Sigmoid colon (tissue), 4 donors: Measurements from ENCODE around the gene CDON.

Source experiments
- CTCF ChIP-seq, 4 experiments: fragments of 450-650 bp in 3 of 4; fragments of 200-600 bp in 1 of 4; IDR thresholded peaks; one replicate each; pipeline ENCODE4 v1.5.1; 2016 to 2019; ENCODE audit warnings: antibody characterized with exemption in 4 of 4, mild to moderate bottlenecking in 3 of 4, moderate library complexity in 2 of 4
- EP300 ChIP-seq, 4 donors: sonication (generic); formaldehyde crosslinking; IDR thresholded peaks; one replicate each; pipeline ENCODE4 v1.6.1; 2017; ENCODE audit warnings: antibody characterized with exemption in 4 of 4
- POLR2AphosphoS5 ChIP-seq, 4 donors: sonication (generic); formaldehyde crosslinking; IDR thresholded peaks; one replicate each; pipeline ENCODE4 v1.6.1; 2017; ENCODE audit warnings: antibody characterized with exemption in 4 of 4

- TF ChIP-seq CTCF (IDR thresholded peaks at IDR 0.05) (no peak), EP300 (IDR thresholded peaks at IDR 0.05) (no peak), POLR2AphosphoS5 (IDR thresholded peaks at IDR 0.05) (no peak)
Observed at GRCh38 chr11:126053415-126054286, 9.0 kb downstream of the CDON start.
